ENCODE data around the gene TP53AIP1. TPM values are rescaled to one million over a fixed set of nuclear protein-coding genes. Genes with fewer than 3 reads are reported as not detected.

The TP53AIP1 gene
- total and polyA plus RNA-seq, 2 experiments from 2014 or later: 0.83 TPM; not detected in 1

DNA sequence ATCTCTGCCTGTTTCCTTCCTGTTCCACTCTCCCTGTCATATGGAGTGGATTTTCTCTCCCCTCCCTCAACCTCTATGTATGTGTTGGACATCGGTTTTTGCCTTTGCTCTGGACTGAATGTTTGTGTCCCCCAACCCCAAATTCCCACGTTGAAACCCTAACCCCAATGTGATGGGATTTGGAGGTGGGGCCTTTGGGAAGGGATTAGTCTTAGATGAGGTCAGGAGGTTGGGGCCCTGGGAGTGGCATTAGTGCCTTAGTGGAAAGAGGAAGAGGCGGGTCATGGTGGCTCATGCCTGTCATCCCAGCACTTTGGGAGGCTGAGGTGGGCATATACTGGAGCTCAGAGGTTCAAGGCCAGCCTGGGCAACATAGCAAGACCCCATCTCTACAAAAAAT is 11.6 kb downstream of the TP53AIP1 start:
- Histone ChIP-seq H3K9me3 (ENCODE audit: low read depth) (no peaks in the 10 kb centered on the region), H3K36me3 (no peaks in the 10 kb centered on the region), H3K27ac (peak overlapping the region; percentile 14), H3K27me3 (peaks cover 11% of the 10 kb centered on the region), H3K4me1 (ENCODE audit: low read depth) (peaks cover 53% of the 10 kb centered on the region), H3K4me3 (no peak overlapping the region)
- DNase-seq (ENCODE audit: low read depth in 1 of 2, low spot score in 1 of 2): no peak
- TF ChIP-seq, protein P1, sequence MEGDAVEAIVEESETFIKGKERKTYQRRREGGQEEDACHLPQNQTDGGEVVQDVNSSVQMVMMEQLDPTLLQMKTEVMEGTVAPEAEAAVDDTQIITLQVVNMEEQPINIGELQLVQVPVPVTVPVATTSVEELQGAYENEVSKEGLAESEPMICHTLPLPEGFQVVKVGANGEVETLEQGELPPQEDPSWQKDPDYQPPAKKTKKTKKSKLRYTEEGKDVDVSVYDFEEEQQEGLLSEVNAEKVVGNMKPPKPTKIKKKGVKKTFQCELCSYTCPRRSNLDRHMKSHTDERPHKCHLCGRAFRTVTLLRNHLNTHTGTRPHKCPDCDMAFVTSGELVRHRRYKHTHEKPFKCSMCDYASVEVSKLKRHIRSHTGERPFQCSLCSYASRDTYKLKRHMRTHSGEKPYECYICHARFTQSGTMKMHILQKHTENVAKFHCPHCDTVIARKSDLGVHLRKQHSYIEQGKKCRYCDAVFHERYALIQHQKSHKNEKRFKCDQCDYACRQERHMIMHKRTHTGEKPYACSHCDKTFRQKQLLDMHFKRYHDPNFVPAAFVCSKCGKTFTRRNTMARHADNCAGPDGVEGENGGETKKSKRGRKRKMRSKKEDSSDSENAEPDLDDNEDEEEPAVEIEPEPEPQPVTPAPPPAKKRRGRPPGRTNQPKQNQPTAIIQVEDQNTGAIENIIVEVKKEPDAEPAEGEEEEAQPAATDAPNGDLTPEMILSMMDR (IDR thresholded peaks at IDR 0.05; ENCODE audit: low read depth, low read length): no peak

DNA sequence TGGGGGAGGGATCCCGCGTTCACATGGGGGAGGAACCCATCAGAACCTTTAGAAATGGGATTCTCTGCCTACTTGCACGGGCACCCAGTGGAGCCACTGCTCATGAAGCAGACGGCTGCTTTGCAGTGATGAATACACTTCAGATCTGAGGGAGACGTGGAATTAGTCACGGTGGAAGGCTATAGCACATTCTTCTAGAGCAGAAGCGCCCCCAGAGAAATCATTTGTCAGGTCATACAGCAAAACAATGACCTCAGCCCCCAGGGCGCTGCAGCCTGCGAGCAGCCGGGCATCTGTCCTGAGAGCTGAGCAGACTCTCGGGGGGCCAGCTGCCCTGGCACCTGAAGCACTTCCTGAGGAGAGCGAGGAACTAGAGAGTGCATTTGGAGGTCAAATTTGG is 12.7 kb downstream of the TP53AIP1 start:
- H3K9me3 ChIP-seq (ENCODE audit: low read depth): no peaks in the 10 kb centered on the region
- peak; percentile 17 to 22 for DNase-seq (ENCODE audit: low read depth in 1 of 2, low spot score in 1 of 2)
- no peak overlapping the region for H3K27ac ChIP-seq
- no peaks in the 10 kb centered on the region for H3K36me3 ChIP-seq
- peaks cover 58% of the 10 kb centered on the region for H3K4me1 ChIP-seq (ENCODE audit: low read depth)
- H3K27me3 ChIP-seq: peaks cover 13% of the 10 kb centered on the region
- H3K4me3 ChIP-seq: no peak overlapping the region
- TF ChIP-seq, protein P1 (IDR thresholded peaks at IDR 0.05; ENCODE audit: low read depth, low read length): no peak

DNA sequence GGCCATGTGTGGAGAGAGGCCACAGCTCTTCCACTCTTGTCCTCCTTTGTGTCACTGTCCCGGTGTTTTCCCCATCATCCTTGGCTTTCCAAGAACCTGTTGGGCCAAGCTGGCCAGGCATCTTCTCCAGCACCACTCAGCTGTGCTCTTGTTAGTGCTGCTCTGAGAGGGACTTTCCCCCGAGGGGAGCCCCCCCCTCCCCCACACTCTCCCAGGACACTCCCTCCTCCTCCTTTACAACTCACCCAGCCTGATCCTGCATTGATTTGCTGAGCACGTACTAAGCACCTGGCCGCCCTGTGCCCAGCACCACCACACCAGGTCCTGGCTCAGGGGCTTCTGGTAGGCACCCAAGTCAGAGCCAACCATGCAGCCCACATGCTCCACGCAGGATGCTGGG is 13.2 kb downstream of the TP53AIP1 start:
- TF ChIP-seq, protein P1 (IDR thresholded peaks at IDR 0.05; ENCODE audit: low read depth, low read length): no peak
- H3K9me3 ChIP-seq (ENCODE audit: low read depth): no peaks in the 10 kb centered on the region
- no peak for DNase-seq (ENCODE audit: low read depth in 1 of 2, low spot score in 1 of 2)
- peaks cover 13% of the 10 kb centered on the region for H3K27me3 ChIP-seq
- H3K4me1 ChIP-seq (ENCODE audit: low read depth): peaks cover 60% of the 10 kb centered on the region
- H3K4me3 ChIP-seq: no peak overlapping the region
- H3K36me3 ChIP-seq: no peaks in the 10 kb centered on the region
- H3K27ac ChIP-seq: no peak overlapping the region

DNA sequence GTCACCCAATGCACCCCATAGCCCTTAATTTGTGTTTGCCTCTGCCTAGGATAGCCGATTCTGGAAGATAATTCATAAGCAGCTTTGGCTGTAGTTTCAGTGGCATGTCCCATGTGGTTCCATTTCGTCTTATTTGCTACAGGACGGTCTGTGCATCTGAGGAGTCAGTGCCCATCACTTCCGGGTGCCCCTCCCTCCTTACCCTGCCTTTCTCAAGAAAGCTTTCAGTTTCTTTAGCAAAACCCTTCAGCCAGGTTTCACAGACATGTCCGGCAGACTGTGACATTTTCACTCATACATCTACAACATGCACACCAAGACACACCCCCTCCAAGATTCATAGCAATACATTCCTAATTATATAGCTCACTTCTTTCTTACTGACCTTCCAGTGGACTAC is 14.3 kb downstream of the TP53AIP1 start:
- no peak for DNase-seq (ENCODE audit: low read depth in 1 of 2, low spot score in 1 of 2)
- H3K27me3 ChIP-seq: peaks cover 13% of the 10 kb centered on the region
- H3K9me3 ChIP-seq (ENCODE audit: low read depth): no peaks in the 10 kb centered on the region
- H3K4me3 ChIP-seq: no peak overlapping the region
- H3K4me1 ChIP-seq (ENCODE audit: low read depth): peaks cover 51% of the 10 kb centered on the region
- H3K27ac ChIP-seq: no peak overlapping the region
- H3K36me3 ChIP-seq: no peaks in the 10 kb centered on the region
- TF ChIP-seq, protein P1 (IDR thresholded peaks at IDR 0.05; ENCODE audit: low read depth, low read length): no peak

DNA sequence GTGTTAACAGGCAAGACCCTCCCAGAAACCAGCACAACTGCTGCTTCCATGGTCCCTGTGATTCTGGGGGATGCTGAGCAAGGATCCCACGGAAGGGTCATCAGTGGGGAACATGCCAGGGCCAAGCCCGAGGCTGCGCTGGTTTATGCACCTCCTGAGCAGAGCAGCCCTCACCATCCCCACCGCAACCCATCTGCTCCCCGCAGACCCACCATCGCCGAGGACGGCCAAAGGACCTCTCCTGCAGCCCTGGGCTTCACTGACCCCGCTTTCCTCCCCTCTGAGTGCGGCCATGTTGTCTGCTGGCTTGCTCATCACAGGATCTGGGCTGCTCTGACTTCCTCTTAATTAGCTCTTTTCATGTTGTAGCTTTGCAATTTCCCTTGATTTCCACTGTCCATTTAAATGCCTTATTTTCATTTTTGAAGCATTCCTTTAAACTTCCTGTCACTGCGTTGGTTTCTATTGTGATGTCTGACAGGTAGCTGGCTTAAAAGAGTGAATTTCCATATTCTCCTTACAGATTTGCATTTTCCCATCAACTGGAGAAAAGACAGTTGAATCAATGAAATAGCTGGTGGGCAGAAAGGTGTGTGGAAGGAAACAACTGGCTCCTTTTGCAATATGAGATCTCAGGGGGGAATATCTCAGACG is 14.9 kb downstream of the TP53AIP1 start:
- DNase-seq (ENCODE audit: low read depth in 1 of 2, low spot score in 1 of 2): no peak
- no peak overlapping the region for H3K4me3 ChIP-seq
- H3K9me3 ChIP-seq (ENCODE audit: low read depth): no peaks in the 10 kb centered on the region
- TF ChIP-seq, protein P1 (IDR thresholded peaks at IDR 0.05; ENCODE audit: low read depth, low read length): no peak
- peaks cover 13% of the 10 kb centered on the region for H3K27me3 ChIP-seq
- H3K4me1 ChIP-seq (ENCODE audit: low read depth): peaks cover 45% of the 10 kb centered on the region
- H3K27ac ChIP-seq: no peak overlapping the region
- no peaks in the 10 kb centered on the region for H3K36me3 ChIP-seq
